Cardiac septum (tissue), 1 donor: ENCODE data around the gene STXBP1. TPM values are rescaled to one million over a fixed set of nuclear protein-coding genes. Genes with fewer than 3 reads are reported as not detected.

Source experiments
- DNase-seq: peaks from one replicate; pipeline ENCODE4 v3.0.0-alpha.2; 2020; ENCODE audit warnings: low spot score
- intact Hi-C: fragments of 100-400 bp; cut with DNase I; formaldehyde crosslinking; loops from one replicate; pipeline ENCODE4 v1.14.0; 2022
- total RNA-seq: library from RNA; stranded (reverse); fragmentation: NEBNext Ultra II Directional; extraction: Animal tissue kit (Norgen Biotek cat#: 25700); gene quantifications from one replicate; pipeline ENCODE4 v1.2.1, GENCODE V29; 2021
- donor health status: DM: no; HTN: no; CAD: no.

The STXBP1 gene
- total RNA-seq, 1 donor from 2014 or later, result 46.6 TPM

DNA sequence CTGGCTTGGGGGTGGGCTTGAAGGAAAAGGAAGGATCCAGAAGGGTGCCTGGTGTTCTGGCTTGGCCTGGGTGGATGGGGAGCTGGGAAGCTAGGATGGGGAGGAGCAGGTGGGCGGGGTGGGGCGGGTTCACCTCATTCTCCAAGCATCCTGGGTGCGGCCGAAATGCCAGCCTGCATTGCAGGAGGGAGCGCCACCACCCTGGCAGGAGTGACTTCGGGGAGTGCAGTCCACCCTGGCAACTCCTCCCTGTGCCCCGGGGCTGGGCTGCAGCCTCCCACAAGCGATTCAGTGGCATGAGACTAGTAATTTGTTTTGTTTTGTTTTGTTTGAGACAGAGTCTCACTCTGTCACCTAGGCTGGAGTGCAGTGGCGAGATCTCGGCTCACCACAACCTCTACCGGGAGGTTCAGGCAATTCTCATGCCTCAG lies 109.3 kb downstream of the STXBP1 start:
- intact Hi-C loops, result no loop called here
- no peak for DNase-seq

DNA sequence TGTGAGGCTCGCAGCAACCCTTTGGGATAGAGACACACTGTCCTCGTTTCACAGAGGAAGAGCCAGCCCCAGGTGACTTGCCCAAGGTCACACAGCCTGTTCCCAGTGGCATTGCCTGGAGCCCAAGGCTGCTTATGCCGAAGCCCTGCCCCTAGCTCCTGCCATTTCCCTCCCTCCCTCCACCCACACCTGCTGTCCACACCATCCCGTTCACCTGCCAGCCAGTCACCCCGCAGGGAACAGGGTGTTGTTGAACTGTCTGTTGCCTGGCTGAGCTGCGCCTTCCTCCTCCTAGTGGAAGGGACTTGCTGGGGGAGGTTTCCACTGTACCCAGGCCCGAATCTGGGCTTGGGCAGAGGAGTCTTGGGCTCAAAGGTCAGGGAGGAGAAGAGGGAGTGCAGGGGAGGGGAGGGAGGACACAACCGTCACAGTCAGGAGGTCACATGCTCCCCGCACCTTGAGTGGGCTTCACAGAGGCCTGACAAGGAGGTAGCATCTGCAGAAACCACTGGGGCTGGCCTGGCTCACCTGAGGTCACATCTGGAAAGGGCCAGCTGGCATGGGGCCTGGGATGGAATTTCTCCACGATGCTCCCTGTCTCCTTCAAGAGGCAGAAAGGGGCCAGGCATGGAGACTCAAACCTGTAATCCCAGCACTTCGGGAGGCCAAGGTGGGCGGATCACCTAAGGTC lies 110.1 kb downstream of the STXBP1 start:
- intact Hi-C loops, result no loop called here

DNA sequence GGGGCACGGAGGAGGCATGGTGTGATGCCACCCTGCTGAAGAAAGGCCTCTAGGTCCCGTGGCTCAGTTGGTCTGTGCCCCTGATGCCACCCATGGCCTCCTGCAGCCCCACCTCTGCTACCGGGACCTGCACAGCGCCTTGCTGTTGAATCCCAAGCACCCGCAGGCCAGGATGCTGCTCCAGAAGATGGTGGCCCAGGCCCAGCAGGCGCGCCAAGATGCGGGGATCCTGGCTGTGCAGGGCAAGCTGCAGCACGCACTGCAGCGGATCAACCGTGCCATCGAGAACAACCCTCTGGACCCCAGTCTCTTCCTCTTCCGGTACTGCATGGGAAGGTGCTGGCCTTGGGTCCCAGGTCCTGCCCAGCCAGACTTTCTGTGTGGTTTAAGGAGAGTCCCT lies 110.9 kb downstream of the STXBP1 start:
- DNase-seq, result no peak
- intact Hi-C loops, result no loop called here

More for the DNA sequence above, 110.1 kb downstream of the STXBP1 start:
- no peak for DNase-seq

DNA sequence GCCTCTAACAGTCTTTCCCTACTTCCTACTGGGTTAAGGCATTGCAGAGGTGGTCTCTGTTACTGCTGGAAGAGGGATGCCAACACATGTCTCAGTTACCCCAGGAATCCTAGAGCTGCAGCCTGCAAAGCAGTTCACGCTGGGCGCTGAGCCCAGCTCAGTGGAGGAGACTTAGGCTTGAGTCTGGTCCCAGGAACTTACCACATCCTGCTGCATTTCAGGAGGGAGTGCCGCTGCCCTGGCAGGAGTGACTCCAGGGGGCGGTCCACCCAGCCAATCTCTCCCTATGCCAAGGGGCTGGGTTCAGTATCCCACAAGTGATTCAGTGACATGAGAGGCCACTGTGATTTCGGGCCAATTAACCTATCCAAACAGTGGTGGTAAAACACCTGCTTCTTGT lies 111.4 kb downstream of the STXBP1 start:
- DNase-seq, result no peak
- intact Hi-C loops, result no loop called here

DNA sequence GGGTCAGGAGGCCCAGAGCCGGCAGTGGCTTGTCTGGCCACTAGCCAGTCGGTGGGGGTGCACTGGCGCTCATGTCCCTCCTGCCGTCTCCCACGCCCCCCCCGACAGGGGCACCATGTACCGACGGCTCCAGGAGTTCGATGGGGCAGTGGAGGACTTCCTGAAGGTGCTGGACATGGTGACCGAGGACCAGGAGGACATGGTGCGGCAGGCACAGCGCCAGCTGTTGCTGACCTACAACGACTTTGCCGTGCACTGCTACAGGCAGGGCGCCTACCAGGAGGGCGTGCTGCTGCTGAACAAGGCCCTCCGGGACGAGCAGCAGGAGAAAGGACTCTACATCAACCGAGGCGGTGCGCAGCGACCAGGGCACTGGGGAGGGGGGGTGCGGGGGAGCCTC lies 111.9 kb downstream of the STXBP1 start:
- no peak for DNase-seq
- intact Hi-C loops, result no loop called here

DNA sequence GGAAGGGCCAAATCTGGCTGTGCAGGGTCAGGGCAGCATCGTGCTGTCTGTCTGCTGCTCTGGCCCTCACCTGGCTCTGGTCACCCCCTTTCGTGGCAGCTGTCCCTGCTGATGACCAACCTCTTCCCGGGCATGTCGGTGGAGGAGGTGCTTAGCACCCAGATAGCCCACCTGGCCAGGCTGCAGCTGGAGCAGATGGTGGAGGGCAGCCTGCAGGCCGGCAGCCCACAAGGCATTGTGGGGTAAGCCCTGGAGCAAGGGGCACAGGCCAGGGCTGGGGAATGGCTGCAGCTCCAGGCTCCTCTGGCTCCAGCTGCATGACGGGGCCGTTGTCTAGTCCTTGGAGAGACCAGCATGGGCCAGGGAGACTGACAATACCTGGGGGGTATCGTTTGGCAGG lies 114.8 kb downstream of the STXBP1 start:
- intact Hi-C loops, result no loop called here
- DNase-seq, result no peak

DNA sequence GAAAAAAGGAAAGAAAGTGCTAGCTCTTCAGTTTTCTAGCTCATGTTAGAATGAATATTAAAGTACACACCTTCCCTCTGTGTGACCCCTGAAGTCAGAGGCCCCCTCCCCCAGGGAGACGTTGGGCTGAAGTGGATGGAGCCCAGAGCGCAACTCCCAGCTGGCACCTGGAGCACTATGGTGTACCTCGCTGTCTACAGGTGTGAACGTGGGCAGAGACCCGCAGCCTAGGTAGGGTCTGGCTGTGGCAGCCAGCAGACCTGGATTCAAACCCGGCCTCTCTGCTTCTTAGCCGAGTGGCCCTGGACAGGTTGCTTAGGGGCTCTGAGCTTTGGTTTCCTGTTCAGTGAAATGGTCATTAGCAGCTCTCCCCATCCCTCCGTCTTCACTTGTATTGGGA lies 116.7 kb downstream of the STXBP1 start:
- intact Hi-C loops, result no loop called here
- DNase-seq, result no peak

DNA sequence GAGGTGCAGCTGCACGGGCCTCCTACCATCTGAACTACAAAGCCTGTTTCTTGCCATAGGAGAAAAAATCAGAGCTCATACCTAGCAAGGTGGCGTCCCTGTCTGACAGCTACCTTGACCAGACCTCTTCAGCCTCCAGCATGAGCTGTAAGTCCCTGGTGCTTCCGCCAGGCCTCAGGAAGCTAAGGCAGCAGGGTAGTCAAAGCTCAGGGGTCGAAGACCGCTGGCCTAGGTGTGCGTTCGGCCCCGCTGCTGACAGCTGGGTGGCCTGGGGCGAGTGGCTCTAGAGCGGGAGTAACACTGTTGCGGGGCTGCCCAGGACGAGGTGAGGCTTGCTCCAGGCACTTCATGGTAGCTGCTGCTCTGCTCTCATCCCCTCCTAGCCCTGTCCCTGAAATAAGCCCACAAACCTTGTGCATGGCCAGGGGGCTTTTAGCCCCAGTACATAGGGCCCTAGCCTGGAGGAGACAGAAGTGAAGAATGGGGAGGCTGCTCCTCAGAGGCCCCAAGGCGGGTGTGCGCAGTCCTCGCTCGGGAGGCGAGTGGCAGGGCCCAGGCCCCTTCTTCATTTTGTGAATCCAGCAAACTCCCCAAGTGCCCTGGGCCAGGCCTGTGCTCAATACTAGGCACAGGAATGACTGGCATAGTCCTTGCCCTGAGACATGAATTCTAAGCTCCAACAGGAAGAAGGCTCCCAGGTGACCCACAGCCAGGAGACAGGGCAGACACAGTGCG lies 117.6 kb downstream of the STXBP1 start:
- no peak for DNase-seq
- intact Hi-C loops, result loop anchor here (5.0 kb wide), 1 partner anchor 117 kb away; the partner anchor contains the start of gene STXBP1

DNA sequence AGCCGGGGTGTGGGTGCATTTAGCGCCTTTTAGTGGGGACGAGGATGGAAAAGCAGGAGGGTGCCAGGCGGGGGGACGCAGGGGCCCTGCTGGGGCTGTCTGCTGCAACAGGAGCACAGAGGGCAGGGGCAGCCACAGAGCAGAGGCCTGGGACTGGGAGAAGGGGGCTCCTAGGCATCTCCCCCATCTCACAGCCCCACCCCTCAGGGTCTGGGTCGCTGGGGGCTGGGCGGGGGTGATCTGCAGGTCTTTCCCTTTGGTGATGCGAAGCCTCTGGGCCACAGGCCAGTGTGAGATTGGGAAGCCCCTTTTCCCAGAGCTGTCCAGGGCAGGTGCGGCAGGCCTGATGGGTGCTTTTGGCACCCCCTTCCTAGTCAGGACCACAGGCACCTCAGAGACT lies 118.2 kb downstream of the STXBP1 start:
- DNase-seq, result no peak
- intact Hi-C loops, result loop anchor here (5.0 kb wide), 1 partner anchor 118 kb away; the partner anchor contains the start of gene STXBP1

DNA sequence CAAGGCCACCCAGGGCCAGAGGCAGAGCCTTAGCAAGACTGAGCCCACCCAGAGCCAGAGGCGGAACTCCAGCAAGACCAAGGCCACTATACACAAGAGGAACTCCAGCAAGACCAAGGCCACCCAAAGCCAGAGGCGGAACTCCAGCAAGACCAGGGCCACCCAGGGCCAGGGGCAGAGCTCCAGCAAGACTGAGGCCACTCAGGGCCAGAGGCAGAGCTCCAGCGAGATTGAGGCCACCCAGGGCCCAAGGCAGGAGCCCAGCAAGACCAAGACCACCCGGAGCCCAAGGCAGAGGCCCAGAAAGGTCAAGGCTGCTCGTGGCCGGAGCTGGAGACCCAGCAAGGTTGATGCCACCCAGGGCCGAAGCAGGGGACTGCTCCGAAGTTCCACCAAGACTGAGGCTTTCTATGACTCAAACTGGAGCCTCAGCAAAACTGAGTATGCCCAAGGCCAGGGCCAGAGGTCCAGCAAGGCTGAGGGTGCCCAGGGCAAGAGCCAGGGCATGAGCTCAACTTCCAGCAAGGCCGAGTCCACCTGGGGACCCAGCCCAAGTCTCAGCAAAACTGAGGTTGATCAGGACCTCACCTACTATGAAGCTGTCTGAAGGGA lies 118.8 kb downstream of the STXBP1 start:
- intact Hi-C loops, result loop anchor here (5.0 kb wide), 1 partner anchor 119 kb away; the partner anchor contains the start of gene STXBP1

DNA sequence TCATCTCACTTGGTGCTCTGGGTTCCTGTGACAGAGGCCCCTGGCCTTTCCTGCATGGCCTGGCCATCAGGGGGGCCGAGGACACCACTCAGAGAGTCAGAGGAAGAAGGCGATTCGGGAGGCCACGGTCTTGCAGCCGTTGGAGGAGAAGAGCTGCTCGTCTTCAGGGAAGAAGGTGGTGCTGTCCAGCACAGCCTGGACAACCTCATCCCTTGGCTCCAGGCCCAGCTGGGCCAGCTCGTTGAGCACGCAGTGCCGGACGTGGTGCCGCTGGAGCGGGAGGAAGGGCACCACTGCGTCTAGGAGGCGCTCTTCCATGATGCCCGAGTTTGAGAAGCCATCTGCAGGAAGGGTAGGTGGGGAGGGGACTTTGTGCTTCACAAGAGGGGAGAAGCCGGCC lies 119.9 kb downstream of the STXBP1 start:
- intact Hi-C loops, result loop anchor here (5.0 kb wide), 1 partner anchor 120 kb away; the partner anchor contains the start of gene STXBP1
- no peak for DNase-seq

More for the DNA sequence above, 118.8 kb downstream of the STXBP1 start:
- DNase-seq, result no peak

DNA sequence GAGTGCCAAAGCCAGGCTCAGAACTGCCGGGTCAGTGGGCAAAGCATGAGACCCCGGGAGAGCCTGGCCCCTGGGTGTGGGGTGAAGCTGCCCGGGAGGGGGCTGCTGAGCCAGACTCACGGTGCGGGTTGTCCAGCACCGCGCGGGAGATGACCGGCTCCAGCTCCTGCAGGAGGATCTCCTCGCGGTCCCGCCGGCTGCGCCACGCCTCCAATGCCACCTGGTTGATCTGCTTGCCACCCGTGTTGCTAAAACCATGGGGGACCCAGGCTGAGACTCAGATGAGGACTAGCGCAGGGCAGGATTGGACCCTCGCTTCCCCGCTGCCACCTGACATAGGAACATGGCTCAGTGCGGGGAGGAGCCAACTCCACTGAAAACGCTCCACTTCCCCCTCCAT lies 120.4 kb downstream of the STXBP1 start:
- intact Hi-C loops, result loop anchor here (5.0 kb wide), 1 partner anchor 120 kb away; the partner anchor contains the start of gene STXBP1
- no peak for DNase-seq

DNA sequence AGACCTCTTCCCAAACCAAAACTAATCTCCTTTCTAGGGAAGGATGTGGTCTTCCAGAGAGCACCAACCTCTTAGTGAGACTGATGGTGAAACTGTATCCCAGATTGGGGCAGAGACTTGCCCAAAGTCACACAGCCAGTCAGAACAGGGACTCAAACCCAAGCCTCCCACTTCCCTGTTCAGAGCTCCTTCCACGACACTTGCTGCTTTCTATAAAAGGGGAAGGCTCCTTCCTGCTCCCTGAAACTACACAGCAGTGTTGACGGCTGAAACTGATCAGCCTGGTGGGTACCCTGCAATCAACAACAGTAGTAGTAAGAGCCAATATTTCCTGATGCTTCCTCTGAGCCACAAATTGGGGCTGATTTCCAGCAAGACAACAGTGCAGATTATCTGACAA lies 121.5 kb downstream of the STXBP1 start:
- DNase-seq, result no peak
- intact Hi-C loops, result loop anchor here (1.0 to 5.0 kb wide), 3 partner anchors 121 to 185 kb away; partner anchors contain the start of gene STXBP1

DNA sequence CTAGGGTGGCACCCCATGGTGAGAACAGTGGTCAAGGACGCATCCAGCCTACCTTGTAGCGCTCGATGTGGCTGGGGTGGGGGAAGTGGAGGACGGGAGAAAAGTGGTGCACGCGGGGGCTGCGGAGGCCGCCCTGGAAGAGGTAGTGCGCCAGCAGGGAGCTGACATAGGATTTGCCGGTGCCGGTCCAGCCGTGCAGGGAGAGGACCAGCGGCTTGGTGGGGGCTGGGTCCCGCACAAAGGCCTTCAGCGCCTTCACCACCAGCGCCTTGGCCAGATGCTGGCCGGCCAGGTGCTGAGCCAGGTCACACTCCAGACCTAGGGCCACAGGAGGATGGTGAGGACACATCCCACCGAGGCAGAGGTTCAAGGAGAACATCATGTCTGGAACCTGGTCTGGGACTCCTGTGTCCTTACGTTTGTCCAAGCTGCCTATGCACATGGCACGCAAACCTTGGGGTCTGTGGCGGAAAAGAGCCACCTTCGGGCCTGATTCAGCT lies 122.2 kb downstream of the STXBP1 start:
- no peak for DNase-seq
- intact Hi-C loops, result loop anchor here (1.0 to 5.0 kb wide), 3 partner anchors 122 to 185 kb away; partner anchors contain the start of gene STXBP1

DNA sequence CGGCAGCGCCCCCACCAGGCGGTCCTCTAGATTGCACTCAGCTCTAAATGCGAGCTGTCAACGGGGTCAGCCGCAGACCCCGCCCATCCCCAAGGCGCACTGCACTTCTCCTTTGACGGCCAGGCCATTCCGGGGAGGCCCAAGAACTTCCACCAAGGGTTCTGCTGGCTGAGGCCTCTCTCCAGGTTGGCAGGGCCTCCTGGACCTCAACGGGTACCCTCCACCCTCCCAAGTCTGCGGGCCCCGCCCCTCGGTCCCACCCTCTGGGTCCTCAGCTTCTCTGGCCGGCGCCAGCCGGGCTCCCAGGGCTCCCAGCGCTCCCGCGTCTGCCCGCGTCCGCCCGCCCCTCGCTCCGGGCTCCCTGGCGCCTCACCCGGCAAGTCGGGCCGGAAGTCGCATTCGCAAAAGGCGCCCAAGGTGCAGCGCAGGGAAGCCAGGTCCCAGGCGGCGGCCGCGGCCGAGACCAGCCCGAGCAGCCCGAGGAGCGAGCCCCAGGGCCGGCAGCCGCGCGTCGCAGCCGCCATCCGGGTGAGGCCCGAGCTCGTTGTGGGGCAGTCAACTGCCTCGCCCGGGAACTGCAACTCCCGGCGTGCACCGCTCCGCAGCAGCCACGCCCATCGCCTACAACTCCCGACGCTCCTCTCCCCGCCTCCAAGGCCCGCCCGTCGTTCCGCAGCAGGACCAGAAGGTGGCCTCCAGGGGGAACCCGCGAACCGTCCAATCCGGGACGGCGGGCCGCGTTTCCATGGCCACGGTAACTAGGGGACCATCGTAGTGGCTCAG lies 122.9 kb downstream of the STXBP1 start, which contains the start of gene TOR2A:
TSS of gene TOR2A (minus strand) at position 548 of the 783 bp plus-strand sequence. CDS start at position 524, 24 bp downstream.
- intact Hi-C loops, result loop anchor here (1.0 to 5.0 kb wide), 5 partner anchors 50 to 184 kb away; partner anchors contain the start of gene STXBP1
- DNase-seq, result peak; percentile 98

DNA sequence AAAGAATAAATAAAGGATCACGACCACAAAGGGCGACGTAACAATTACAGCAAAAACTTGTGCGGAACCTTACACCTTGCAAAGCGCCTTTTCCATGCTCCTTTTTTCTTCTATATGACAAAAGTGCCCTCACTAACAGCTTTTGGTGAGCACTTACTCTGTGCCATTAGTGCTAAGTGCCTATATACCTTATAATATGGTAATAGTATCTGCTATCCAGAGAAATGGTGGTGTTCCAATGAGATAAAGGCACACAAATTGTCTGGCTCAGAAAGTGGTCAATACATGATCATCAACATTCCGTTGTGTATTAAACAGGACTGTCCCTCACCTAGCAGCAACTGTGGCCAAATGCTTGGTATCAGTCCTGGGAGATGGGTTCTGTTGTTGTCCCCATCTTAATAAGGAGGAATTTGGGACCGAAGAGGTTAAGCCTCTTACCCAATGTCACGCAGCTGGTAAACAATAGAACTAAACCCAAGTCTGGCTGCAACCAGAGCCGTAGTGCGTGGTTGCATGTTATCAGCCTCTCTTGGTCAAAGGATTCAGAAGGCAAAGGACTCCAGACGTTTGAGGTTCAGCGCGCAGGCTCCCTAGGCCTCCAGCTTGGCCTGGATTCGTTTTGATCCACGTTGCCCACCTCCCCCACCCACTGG lies 123.6 kb downstream of the STXBP1 start:
- no peak for DNase-seq

DNA sequence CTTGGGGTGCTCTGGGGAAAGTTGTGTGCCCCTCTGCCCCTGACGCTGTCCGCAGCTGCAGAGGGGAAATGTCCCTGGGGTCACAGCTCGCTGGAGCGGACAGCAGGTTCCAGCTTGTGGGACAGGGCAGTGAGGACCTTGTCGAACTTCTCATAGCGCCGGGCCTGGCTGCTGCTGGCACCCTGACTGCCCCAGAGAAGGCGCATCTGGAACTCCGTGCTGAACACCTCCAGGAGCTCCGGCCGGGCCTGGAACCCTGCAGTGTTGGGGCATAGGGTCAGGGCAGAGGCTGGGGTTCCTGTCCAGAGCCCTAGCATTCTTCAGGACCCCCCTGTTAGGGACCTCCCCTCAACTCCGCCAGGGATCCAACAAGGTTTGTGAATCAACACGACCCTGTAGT lies 126.6 kb downstream of the STXBP1 start:
- DNase-seq, result no peak
- intact Hi-C loops, result loop anchor here (5.0 kb wide), 1 partner anchor 134 kb away; no protein-coding TSS in a partner anchor

More for the DNA sequence above, 123.6 kb downstream of the STXBP1 start:
- intact Hi-C loops, result loop anchor here (1.0 to 5.0 kb wide), 3 partner anchors 50 to 183 kb away; no protein-coding TSS in a partner anchor
